Measurements from ENCODE around the gene PRRG3.

DNA sequence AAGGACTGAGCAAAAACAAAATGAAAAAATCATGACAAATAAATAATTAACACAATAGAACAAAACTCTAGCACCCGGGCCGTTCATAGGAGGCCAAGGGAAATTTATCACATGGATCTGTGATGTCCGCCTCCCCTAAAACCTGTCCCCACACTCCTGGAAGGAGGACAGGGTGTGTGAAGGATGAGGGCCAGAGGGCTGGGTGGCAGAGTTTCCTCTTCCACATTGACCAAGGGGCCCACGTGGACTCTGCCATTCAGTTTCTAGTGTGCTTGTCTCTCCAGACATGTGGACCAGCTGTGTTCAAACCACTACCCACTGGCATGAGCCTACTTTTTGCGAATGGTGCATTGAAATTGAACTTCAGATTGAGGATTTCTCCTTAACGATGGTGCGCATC lies 6.3 kb downstream of the PRRG3 start:
- TF ChIP-seq, protein P1, sequence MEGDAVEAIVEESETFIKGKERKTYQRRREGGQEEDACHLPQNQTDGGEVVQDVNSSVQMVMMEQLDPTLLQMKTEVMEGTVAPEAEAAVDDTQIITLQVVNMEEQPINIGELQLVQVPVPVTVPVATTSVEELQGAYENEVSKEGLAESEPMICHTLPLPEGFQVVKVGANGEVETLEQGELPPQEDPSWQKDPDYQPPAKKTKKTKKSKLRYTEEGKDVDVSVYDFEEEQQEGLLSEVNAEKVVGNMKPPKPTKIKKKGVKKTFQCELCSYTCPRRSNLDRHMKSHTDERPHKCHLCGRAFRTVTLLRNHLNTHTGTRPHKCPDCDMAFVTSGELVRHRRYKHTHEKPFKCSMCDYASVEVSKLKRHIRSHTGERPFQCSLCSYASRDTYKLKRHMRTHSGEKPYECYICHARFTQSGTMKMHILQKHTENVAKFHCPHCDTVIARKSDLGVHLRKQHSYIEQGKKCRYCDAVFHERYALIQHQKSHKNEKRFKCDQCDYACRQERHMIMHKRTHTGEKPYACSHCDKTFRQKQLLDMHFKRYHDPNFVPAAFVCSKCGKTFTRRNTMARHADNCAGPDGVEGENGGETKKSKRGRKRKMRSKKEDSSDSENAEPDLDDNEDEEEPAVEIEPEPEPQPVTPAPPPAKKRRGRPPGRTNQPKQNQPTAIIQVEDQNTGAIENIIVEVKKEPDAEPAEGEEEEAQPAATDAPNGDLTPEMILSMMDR (optimal IDR thresholded peaks at IDR 0.05 in 1 of 3, IDR thresholded peaks at IDR 0.05 in 1 of 3, conservative IDR thresholded peaks at IDR 0.05 in 1 of 3; ENCODE audit: extremely low read depth in 1 of 3, insufficient read depth in 2 of 3, low read length in 3 of 3), result no peak
- no peak for TF ChIP-seq EZH2 (IDR thresholded peaks at IDR 0.05; ENCODE audit: low read length)

All from keratinocyte (primary cell).